MM.1S (cell line): Measurements from ENCODE around the gene ITGA8.

Experiments used
- DNase-seq: peaks from one replicate; pipeline ENCODE4 v3.0.0-alpha.2; 2015
- H2AFZ ChIP-seq: fragments of 300-600 bp; sonication (generic); 2 replicates; pipeline ENCODE4 v1.6.0; 2016; ENCODE audit warnings: antibody characterized with exemption, low read length
- H3F3A ChIP-seq: fragments of 300-600 bp; sonication (generic); 2 replicates; pipeline ENCODE4 v1.6.1; 2016; ENCODE audit warnings: mild to moderate bottlenecking, antibody characterized with exemption, low read length, moderate library complexity, mixed read lengths; ENCODE audit not compliant: insufficient read depth
- H3K27ac ChIP-seq: fragments of 300-600 bp; sonication (generic); 2 replicates; pipeline ENCODE4 v1.5.1; 2016; ENCODE audit warnings: mild to moderate bottlenecking, low read length
- H3K27me3 ChIP-seq: fragments of 300-600 bp; sonication (generic); replicated peaks from 2 replicates; pipeline ENCODE4 v1.6.0; 2016; ENCODE audit warnings: low read length; ENCODE audit not compliant: insufficient read depth
- H3K36me3 ChIP-seq: fragments of 300-600 bp; sonication (generic); replicated peaks from 2 replicates; pipeline ENCODE4 v1.6.1; 2016; ENCODE audit warnings: mild to moderate bottlenecking, low read length, mixed read lengths; ENCODE audit not compliant: insufficient read depth
- H3K4me1 ChIP-seq: fragments of 300-600 bp; sonication (generic); 2 replicates; pipeline ENCODE4 v1.6.1; 2016; ENCODE audit warnings: low read length, mixed read lengths
- H3K4me2 ChIP-seq: fragments of 300-600 bp; sonication (generic); 2 replicates; pipeline ENCODE4 v1.6.0; 2016; ENCODE audit warnings: low read depth, low read length
- H3K4me3 ChIP-seq: fragments of 300-600 bp; sonication (generic); 2 replicates; pipeline ENCODE4 v1.5.1; 2016; ENCODE audit warnings: low read length, mixed read lengths
- H3K79me2 ChIP-seq: fragments of 300-600 bp; sonication (generic); 2 replicates; pipeline ENCODE4 v1.6.1; 2016; ENCODE audit warnings: mixed run types, low read length, mixed read lengths
- H3K9ac ChIP-seq: fragments of 300-600 bp; sonication (generic); 2 replicates; pipeline ENCODE4 v1.6.1; 2016; ENCODE audit warnings: low read length, mixed read lengths
- H3K9me2 ChIP-seq: fragments of 300-600 bp; sonication (generic); replicated peaks from 2 replicates; pipeline ENCODE4 v1.6.1; 2016; ENCODE audit warnings: mild to moderate bottlenecking, low read length, mixed read lengths; ENCODE audit not compliant: insufficient read depth
- H3K9me3 ChIP-seq: fragments of 300-600 bp; sonication (generic); replicated peaks from 2 replicates; pipeline ENCODE4 v1.6.1; 2016; ENCODE audit warnings: mild to moderate bottlenecking, low read length, mixed read lengths; ENCODE audit not compliant: insufficient read depth
- H4K20me1 ChIP-seq: fragments of 300-600 bp; sonication (generic); 2 replicates; pipeline ENCODE4 v1.6.1; 2016; ENCODE audit warnings: mild to moderate bottlenecking, low read length, moderate library complexity, mixed read lengths; ENCODE audit not compliant: insufficient read depth
- CTCF ChIP-seq: fragments of 300-600 bp; sonication (generic); IDR thresholded peaks from 2 replicates; pipeline ENCODE4 v1.5.1; 2016; ENCODE audit warnings: antibody characterized with exemption, low read length, mixed read lengths
- EZH2 ChIP-seq: fragments of 300-600 bp; sonication (generic); optimal IDR thresholded peaks from 2 replicates; pipeline ENCODE3; 2017; ENCODE audit warnings: low read depth, mild to moderate bottlenecking, antibody characterized with exemption, low read length, mixed read lengths
- EZH2phosphoT487 ChIP-seq: fragments of 300-600 bp; sonication (generic); IDR thresholded peaks from 2 replicates; pipeline ENCODE4 v1.6.1; 2018; ENCODE audit warnings: antibody characterized with exemption, low read length

Gene ITGA8

DNA sequence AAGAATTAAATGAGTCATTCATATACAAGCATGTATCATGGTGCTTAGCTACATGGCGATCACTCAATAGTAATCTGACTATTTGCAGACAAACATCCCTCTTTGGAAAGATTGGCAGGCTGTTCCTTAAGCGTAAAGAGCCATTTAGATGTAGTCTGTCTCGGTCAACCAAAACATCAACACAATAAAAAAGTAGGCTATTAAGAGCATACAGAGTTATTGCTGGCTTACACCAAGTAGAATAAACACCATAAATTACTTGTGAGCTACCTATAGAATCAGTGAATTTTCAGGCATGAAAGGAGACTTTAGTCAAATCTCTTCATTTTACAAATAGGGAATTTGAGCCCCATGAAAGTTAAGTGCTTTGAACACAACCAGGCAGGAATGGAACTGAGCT is 176.9 kb downstream of the ITGA8 start:
- no peak overlapping the region for H3K4me2 ChIP-seq
- H3K79me2 ChIP-seq = no peaks in the 10 kb centered on the region
- no peaks in the 10 kb centered on the region for H3K9me3 ChIP-seq
- H4K20me1 ChIP-seq = no peaks in the 10 kb centered on the region
- H2AFZ ChIP-seq = no peak overlapping the region
- no peaks in the 10 kb centered on the region for H3K9me2 ChIP-seq
- no peak overlapping the region for H3K9ac ChIP-seq
- peaks cover 6% of the 10 kb centered on the region; the same call in 1 of the 2 replicates for H3K36me3 ChIP-seq
- no peaks in the 10 kb centered on the region for H3K4me1 ChIP-seq
- TF ChIP-seq CTCF (no peak), EZH2 (no peak), EZH2phosphoT487 (no peak)
- no peak overlapping the region for H3K4me3 ChIP-seq
- no peaks in the 10 kb centered on the region for H3K27me3 ChIP-seq
- no peaks in the 10 kb centered on the region for H3F3A ChIP-seq
- no peak overlapping the region for H3K27ac ChIP-seq
- DNase-seq = no peak

DNA sequence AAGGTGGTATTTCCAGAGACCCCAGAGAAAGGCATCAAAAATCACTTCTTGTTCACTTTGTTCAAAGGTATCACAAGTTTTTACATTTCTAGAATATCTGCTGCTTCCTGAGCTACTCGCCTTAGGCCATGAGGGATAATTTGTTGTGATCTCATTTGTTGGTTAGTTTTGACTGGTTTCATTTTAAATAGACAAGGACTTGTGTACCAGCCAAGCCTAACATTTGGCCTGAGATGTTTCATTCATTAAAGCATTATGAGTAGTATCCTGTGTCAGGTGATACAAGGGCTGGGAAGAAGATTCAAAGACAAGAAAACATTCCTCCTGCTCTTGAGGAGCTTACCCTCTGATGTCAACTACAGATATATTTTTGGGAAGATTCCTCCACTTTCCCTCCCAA is 178.3 kb downstream of the ITGA8 start:
- no peaks in the 10 kb centered on the region for H3F3A ChIP-seq
- 0 out of 2 replicates have a peak, but pooled peaks cover 4% of the 10 kb centered on the region for H3K36me3 ChIP-seq
- no peak overlapping the region for H2AFZ ChIP-seq
- H3K9me3 ChIP-seq = no peaks in the 10 kb centered on the region
- H3K27ac ChIP-seq = no peak overlapping the region
- no peak overlapping the region for H3K4me3 ChIP-seq
- no peaks in the 10 kb centered on the region for H4K20me1 ChIP-seq
- no peaks in the 10 kb centered on the region for H3K4me1 ChIP-seq
- no peak overlapping the region for H3K4me2 ChIP-seq
- DNase-seq = no peak
- H3K9ac ChIP-seq = no peak overlapping the region
- no peaks in the 10 kb centered on the region for H3K27me3 ChIP-seq
- no peaks in the 10 kb centered on the region for H3K79me2 ChIP-seq
- no peak for TF ChIP-seq CTCF
- no peaks in the 10 kb centered on the region for H3K9me2 ChIP-seq

DNA sequence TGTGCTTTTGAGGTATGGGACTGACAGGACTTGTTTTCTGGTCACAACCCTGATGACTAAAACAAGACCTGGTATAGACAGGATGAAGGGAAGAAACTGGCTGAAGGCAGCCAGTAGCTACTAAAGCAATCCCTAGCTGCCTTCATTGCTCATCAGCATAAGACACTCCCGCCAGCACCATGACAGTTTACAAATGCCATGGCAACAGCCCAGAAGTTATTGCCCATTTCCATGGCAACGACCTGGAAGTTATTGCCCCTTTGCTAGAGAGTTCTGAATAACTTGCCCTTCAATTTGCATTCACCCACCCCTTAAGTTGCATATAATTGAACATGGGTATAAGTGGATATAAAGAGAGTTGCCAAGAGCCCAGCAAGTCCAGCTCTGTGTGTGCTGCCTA is 179.0 kb downstream of the ITGA8 start:
- H3K9me2 ChIP-seq = no peaks in the 10 kb centered on the region
- H4K20me1 ChIP-seq = no peaks in the 10 kb centered on the region
- no peak overlapping the region for H3K4me3 ChIP-seq
- no peak for TF ChIP-seq EZH2phosphoT487
- no peak for TF ChIP-seq EZH2
- no peak for TF ChIP-seq CTCF
- no peak overlapping the region for H3K27ac ChIP-seq
- H3K9me3 ChIP-seq = no peaks in the 10 kb centered on the region
- H3F3A ChIP-seq = no peaks in the 10 kb centered on the region
- H3K9ac ChIP-seq = no peak overlapping the region
- H3K4me2 ChIP-seq = no peak overlapping the region
- no peaks in the 10 kb centered on the region for H3K4me1 ChIP-seq
- 0 out of 2 replicates have a peak, but pooled peaks cover 4% of the 10 kb centered on the region for H3K36me3 ChIP-seq
- no peaks in the 10 kb centered on the region for H3K79me2 ChIP-seq
- no peaks in the 10 kb centered on the region for H3K27me3 ChIP-seq
- no peak overlapping the region for H2AFZ ChIP-seq
- DNase-seq = no peak
